HepG2 (cell line): Measurements from ENCODE around the gene EREG. TPM values are rescaled to one million over a fixed set of nuclear protein-coding genes. Genes with fewer than 3 reads are reported as not detected.

Experiments
- ATAC-seq: fragments of 200-7000 bp; cut with Tn5 transposase; 3 replicates; pipeline ENCODE4 v1.9.1; 2020; ENCODE audit warnings: mild to moderate bottlenecking, moderate library complexity
- BruUV-seq: library from RNA; stranded (reverse); fragments of 400-500 nt; replicated peaks from 2 replicates; lab custom pipeline; 2021; lab: Mats Ljungman, UMichigan
- CTCF ChIA-PET: fragments of 300-600 bp; formaldehyde crosslinking; extraction: SDS; loops from one replicate; lab custom pipeline; 2021; ENCODE audit warnings: low total read pairs, inconsistent platforms, low intra/inter-chr PET ratio; lab: Yijun Ruan, JAX
- POLR2A ChIA-PET: fragments of 350-600 bp; sonication (Branson Sonifier 250); formaldehyde crosslinking; loops from one replicate; lab custom pipeline; 2020; ENCODE audit warnings: antibody characterized with exemption, inconsistent platforms; lab: Yijun Ruan, JAX
- DNase-seq: peaks from one replicate; pipeline ENCODE4 v3.0.0-alpha.2; 2015; ENCODE audit warnings: low spot score
- FAIRE-seq: peaks from 3 replicates; lab custom pipeline; 2011; peaks lifted over from hg19 to GRCh38; lab: Jason Lieb, UNC
- H2AFZ ChIP-seq: one replicate; pipeline ENCODE4 v1.6.1; 2011; ENCODE audit warnings: low read length, inconsistent platforms
- H3K27ac ChIP-seq: fragments of 300-600 bp; 3 replicates; pipeline ENCODE4 v1.8.0; 2011; ENCODE audit warnings: mixed run types, mild to moderate bottlenecking, mixed read lengths, low read length, inconsistent platforms; ENCODE audit not compliant: insufficient read depth; ENCODE audit errors: extremely low read length
- H3K27me3 ChIP-seq, 2 experiments: fragments of 200-600 bp in 1 of 2; 2 replicates in 1 of 2; 3 replicates in 1 of 2; pipeline versions ENCODE4 v1.6.0 to v1.8.0; 2011; ENCODE audit warnings: low read length in 2 of 2, mild to moderate bottlenecking in 2 of 2, moderate library complexity in 2 of 2, inconsistent platforms in 1 of 2; ENCODE audit not compliant: insufficient read depth in 2 of 2, control insufficient read depth in 1 of 2
- H3K36me3 ChIP-seq, 2 experiments: fragments of 200-600 bp in 1 of 2; replicated peaks in 1 of 2; 2 replicates in 1 of 2; 3 replicates in 1 of 2; pipeline versions ENCODE4 v1.5.1 to v1.8.0; 2011; ENCODE audit warnings: low read length in 2 of 2, inconsistent platforms in 1 of 2; ENCODE audit not compliant: insufficient read depth in 2 of 2, control insufficient read depth in 1 of 2
- H3K4me1 ChIP-seq: 2 replicates; pipeline ENCODE4 v1.5.1; 2012; ENCODE audit warnings: low read length, inconsistent platforms; ENCODE audit not compliant: insufficient read depth
- H3K4me2 ChIP-seq: 2 replicates; pipeline ENCODE4 v1.6.0; 2011; ENCODE audit warnings: low read depth, low read length, inconsistent platforms
- H3K4me3 ChIP-seq, 3 experiments: fragments of 200-600 bp in 1 of 3; sonication (generic), shearing (Covaris generic) in 1 of 3; replicated peaks in 1 of 3; 2 replicates each; pipeline ENCODE4 v1.5.1; 2011 to 2016; ENCODE audit warnings: low read length in 3 of 3, inconsistent platforms in 2 of 3, low read depth in 2 of 3, mild to moderate bottlenecking in 2 of 3, control low read depth in 1 of 3, mixed read lengths in 1 of 3; ENCODE audit not compliant: insufficient read depth in 1 of 3
- H3K79me2 ChIP-seq: one replicate; pipeline ENCODE4 v1.6.1; 2011; ENCODE audit warnings: low read length, inconsistent platforms; ENCODE audit not compliant: insufficient read depth
- H3K9ac ChIP-seq: 2 replicates; pipeline ENCODE4 v1.6.0; 2011; ENCODE audit warnings: mild to moderate bottlenecking, low read depth, low read length, inconsistent platforms; ENCODE audit not compliant: insufficient read depth
- H3K9me3 ChIP-seq: 2 replicates; pipeline ENCODE4 v1.5.1; 2012; ENCODE audit warnings: mild to moderate bottlenecking, low read length
- H4K20me1 ChIP-seq: 2 replicates; pipeline ENCODE4 v1.6.0; 2011; ENCODE audit warnings: inconsistent platforms, mild to moderate bottlenecking, low read length, moderate library complexity; ENCODE audit not compliant: insufficient read depth
- HNRNPH1 ChIP-seq: fragments of 200-400 bp; formaldehyde crosslinking; optimal IDR thresholded peaks from 2 replicates; pipeline ENCODE3; 2017; ENCODE audit warnings: mild to moderate bottlenecking, low read depth, low read length
- HOXA5 ChIP-seq: sonication (generic); formaldehyde crosslinking; IDR thresholded peaks from 2 replicates; pipeline ENCODE4 v1.4.0; 2020; ENCODE audit warnings: missing genetic modification reagents
- IRF1 ChIP-seq: sonication (generic); formaldehyde crosslinking; IDR thresholded peaks from 2 replicates; pipeline ENCODE4 v1.4.0; 2020; ENCODE audit warnings: low read depth, mild to moderate bottlenecking, missing genetic modification reagents
- PITX1 ChIP-seq: sonication (generic); formaldehyde crosslinking; IDR thresholded peaks from 2 replicates; pipeline ENCODE4 v1.5.1; 2020; ENCODE audit warnings: mild to moderate bottlenecking, missing genetic modification reagents
- POLR2G ChIP-seq: fragments of 200-400 bp; formaldehyde crosslinking; IDR thresholded peaks from 2 replicates; pipeline ENCODE4 v1.6.1; 2018; ENCODE audit warnings: mild to moderate bottlenecking, low read depth, low read length, moderate library complexity
- SIX4 ChIP-seq: sonication (generic); formaldehyde crosslinking; IDR thresholded peaks from 2 replicates; pipeline ENCODE4 v1.4.0; 2020; ENCODE audit warnings: missing genetic modification reagents
- SYNCRIP ChIP-seq: fragments of 200-400 bp; formaldehyde crosslinking; IDR thresholded peaks from 2 replicates; pipeline ENCODE4 v1.6.1; 2018; ENCODE audit warnings: mild to moderate bottlenecking, low read depth, low read length; ENCODE audit not compliant: insufficient read depth
- ZNF280D ChIP-seq: sonication (generic); formaldehyde crosslinking; IDR thresholded peaks from 2 replicates; pipeline ENCODE4 v1.5.1; 2020; ENCODE audit warnings: mild to moderate bottlenecking, missing genetic modification reagents
- WGBS: methylation state at CpG from one replicate; pipeline ENCODE4 v1.1.6; 2017; ENCODE audit warnings: low lambda C conversion rate; 5-methylcytosine and 5-hydroxymethylcytosine counted together
- in situ Hi-C: cut with HindIII; loops from 2 replicates; pipeline ENCODE4 v1.10.0; 2017; ENCODE audit warnings: low pct_unique_long_range_greater_than_20kb; ENCODE audit not compliant: extremely low pct_ligation_motif_present
- intact Hi-C: fragments of 100-400 bp; cut with micrococcal nuclease; formaldehyde crosslinking; loops from one replicate; pipeline ENCODE4 v1.10.0; 2022; ENCODE audit not compliant: unreplicated experiment
- polyA plus RNA-seq, 8 experiments: library from polyadenylated mRNA; depleted of rRNA in 3 of 8; stranded (reverse) in 7 of 8; unstranded in 1 of 8; fragments of >200 nt; fragmentation: Illumina TruSeq in 4 of 8; extraction: Trizol in 4 of 8; gene quantifications; 2 replicates each; pipeline versions ENCODE4 v1.2.1 to v1.2.3, GENCODE V29; 2011 to 2016; ENCODE audit warnings: low read depth in 4 of 8, missing spikeins in 1 of 8, mixed read lengths in 1 of 8; ENCODE audit not compliant: insufficient read depth in 1 of 8
- total RNA-seq, 5 experiments: library from RNA; depleted of rRNA; stranded (reverse); fragments of >200 nt; fragmentation: Illumina TruSeq; extraction: Trizol; gene quantifications; 2 replicates each; pipeline ENCODE4 v1.2.3, GENCODE V29; 2016; ENCODE audit warnings: low read depth in 1 of 5

The EREG gene
- total and polyA plus RNA-seq, 2 of the 13 experiments (the other 11 are each of a cell fraction or from before 2014, with no cell fraction given), result 0.11 to 0.13 TPM

GRCh38 chr4:74423104-74423503 is 58.2 kb downstream of the EREG start:
- no peaks in the 10 kb centered on the region for H3K4me1 ChIP-seq
- H3K79me2 ChIP-seq, result no peaks in the 10 kb centered on the region
- TF ChIP-seq HOXA5 (CRISPR knock-in tag), result no peak
- TF ChIP-seq HNRNPH1, result no peak
- no peak for TF ChIP-seq SIX4 (CRISPR knock-in tag)
- no peak for TF ChIP-seq SYNCRIP
- no peak for TF ChIP-seq PITX1
- no peak for TF ChIP-seq IRF1
- no peak for TF ChIP-seq POLR2G
- TF ChIP-seq ZNF280D (CRISPR knock-in tag), result no peak
- DNase-seq (no peak), FAIRE-seq (no peak), ATAC-seq (no peak)
- no peaks in the 10 kb centered on the region for H3K27me3 ChIP-seq
- intact Hi-C loops, result no loop called here
- H3K9me3 ChIP-seq, result no peaks in the 10 kb centered on the region
- H3K36me3 ChIP-seq, result no peaks in the 10 kb centered on the region
- POLR2A ChIA-PET, result interaction anchor here (1.1 kb wide), 1 partner anchor 9 kb away, joined by 3 read pairs; no protein-coding TSS in a partner anchor
- H2AFZ ChIP-seq, result no peak overlapping the region
- no TSS peak for BruUV-seq
- no peak overlapping the region for H3K4me2 ChIP-seq
- H3K4me3 ChIP-seq, result no peak overlapping the region
- CTCF ChIA-PET, result no interaction called here
- H3K9ac ChIP-seq, result no peak overlapping the region
- no peaks in the 10 kb centered on the region for H4K20me1 ChIP-seq
- no peak overlapping the region for H3K27ac ChIP-seq
- in situ Hi-C loops, result no loop called here
- 15% methylated on average over 1 of the region's 1 CpG for WGBS
